SJSA1 (cell line): ENCODE results near the gene NID1. TPM values are rescaled to one million over a fixed set of nuclear protein-coding genes. Genes with fewer than 3 reads are reported as not detected.
"Not testable (repeated sequence)": the region's sequence is repeated elsewhere in the genome, so short reads cannot be mapped to it uniquely, and the experiment has no call there.

Source experiments
- DNase-seq, 2 experiments: peaks; one replicate each; pipeline ENCODE4 v3.0.0-alpha.2; 2015 to 2020; ENCODE audit warnings: low spot score in 2 of 2, low read depth in 1 of 2
- H3K27ac ChIP-seq: fragments of 250-450 bp; sonication (Bioruptor Pico); 2 replicates; pipeline ENCODE4 v1.5.1; 2020; ENCODE audit warnings: mild to moderate bottlenecking, moderate library complexity
- H3K27me3 ChIP-seq: fragments of 250-450 bp; sonication (Bioruptor Pico); replicated peaks from 2 replicates; pipeline ENCODE4 v1.5.1; 2020; ENCODE audit warnings: mild to moderate bottlenecking, moderate library complexity
- H3K36me3 ChIP-seq: fragments of 250-450 bp; sonication (Bioruptor Pico); 2 replicates; pipeline ENCODE4 v1.5.1; 2020; ENCODE audit warnings: mild to moderate bottlenecking
- H3K4me1 ChIP-seq: fragments of 250-450 bp; sonication (Bioruptor Pico); replicated peaks from 2 replicates; pipeline ENCODE4 v1.6.1; 2021; ENCODE audit warnings: mild to moderate bottlenecking
- H3K4me3 ChIP-seq: fragments of 250-450 bp; sonication (Bioruptor Pico); 2 replicates; pipeline ENCODE4 v1.5.1; 2020; ENCODE audit warnings: mild to moderate bottlenecking
- H3K9me3 ChIP-seq: fragments of 250-450 bp; sonication (Bioruptor Pico); replicated peaks from 2 replicates; pipeline ENCODE4 v1.5.1; 2020; ENCODE audit warnings: mild to moderate bottlenecking
- total RNA-seq: library from RNA; depleted of rRNA; stranded (reverse); fragments of >200 nt; shearing (Covaris generic); gene quantifications from 2 replicates; pipeline ENCODE4 v1.2.3, GENCODE V29; 2014; rRNA removed

NID1 gene
- total RNA-seq, 1 experiment from 2014 or later: 47.7 TPM

DNA sequence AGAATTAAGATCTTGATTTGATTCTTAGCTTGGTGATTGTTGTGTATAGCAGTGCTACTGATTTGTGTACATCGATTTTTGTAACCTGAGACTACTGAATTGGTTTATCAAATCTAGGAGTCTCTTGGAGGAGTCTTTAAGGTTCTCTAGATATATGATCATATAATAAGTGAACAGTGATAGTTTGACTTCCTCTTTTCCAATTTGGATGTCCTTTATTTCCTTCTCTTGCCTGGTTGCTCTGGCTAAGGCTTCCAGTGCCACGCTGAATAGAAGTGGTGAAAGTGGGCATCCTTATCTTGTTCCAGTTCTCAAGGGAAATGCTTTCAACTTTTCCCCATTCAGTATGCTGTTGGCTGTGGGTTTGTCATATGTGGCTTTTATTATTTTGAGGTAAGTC, 136.7 kb downstream of the NID1 start:
- H3K36me3 ChIP-seq: no peaks in the 10 kb centered on the region
- H3K4me1 ChIP-seq: peaks cover 12% of the 10 kb centered on the region
- H3K4me3 ChIP-seq: no peak overlapping the region
- no peak overlapping the region for H3K27ac ChIP-seq
- no peaks in the 10 kb centered on the region for H3K27me3 ChIP-seq
- H3K9me3 ChIP-seq: no peaks in the 10 kb centered on the region
- no peak for DNase-seq

DNA sequence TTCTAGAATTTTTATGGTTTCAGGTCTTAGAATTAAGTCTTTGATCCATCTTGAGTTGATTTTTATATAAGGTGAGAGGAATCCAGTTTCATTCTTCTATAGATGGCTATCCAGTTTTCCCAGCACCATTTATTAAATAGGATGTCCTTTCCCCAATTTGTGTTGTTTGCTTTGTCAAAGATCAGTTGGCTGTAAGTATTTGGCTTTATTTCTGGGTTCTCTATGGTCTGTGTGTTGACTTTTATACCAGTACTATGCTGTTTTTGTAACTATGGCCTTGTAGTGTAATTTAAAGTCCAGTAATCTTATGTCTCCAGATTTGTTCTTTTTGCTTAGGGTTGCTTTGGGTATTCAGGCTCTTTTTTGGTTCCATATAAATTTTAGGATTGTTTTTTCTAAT, 137.3 kb downstream of the NID1 start:
- not testable (repeated sequence) for H3K9me3 ChIP-seq, DNase-seq

More for the DNA sequence above, 137.3 kb downstream of the NID1 start:
- not testable (repeated sequence) for H3K27me3 ChIP-seq, H3K36me3 ChIP-seq, H3K27ac ChIP-seq, H3K4me3 ChIP-seq
- peaks cover 18% of the 10 kb centered on the region for H3K4me1 ChIP-seq

Other genes starting within 250 kb of the NID1 start
- 4.1 and 8.1 TPM in 2 replicates for gene LYST, start 198.2 kb downstream of the NID1 start, total RNA-seq
- gene GPR137B, start 77.4 kb upstream of the NID1 start, total RNA-seq: 4.4 and 8.1 TPM in 2 replicates
- gene ERO1B, start 216.9 kb upstream of the NID1 start, total RNA-seq: 3.1 and 4.4 TPM in 2 replicates